Measurements from ENCODE around the gene C17orf100. TPM values are rescaled to one million over a fixed set of nuclear protein-coding genes. Genes with fewer than 3 reads are reported as not detected.

C17orf100 gene
- total RNA-seq, 1 donor from 2014 or later: 6.1 TPM

- no peaks in the 10 kb centered on the region for H3K9me3 Mint-ChIP-seq
- TF ChIP-seq CTCF (IDR thresholded peaks at IDR 0.05; ENCODE audit: unreplicated experiment): no peak
- no peak for DNase-seq (ENCODE audit: low spot score in 2 of 2, unreplicated experiment in 2 of 2)
- H3K4me3 Mint-ChIP-seq: no peak overlapping the region
- peaks cover 31% of the 10 kb centered on the region for H3K27me3 Mint-ChIP-seq (ENCODE audit: low read depth)
- no peaks in the 10 kb centered on the region for H3K36me3 Mint-ChIP-seq
- H3K27ac Mint-ChIP-seq: no peak overlapping the region
- H3K4me1 Mint-ChIP-seq: no peaks in the 10 kb centered on the region
These were observed 26.4 kb downstream of the C17orf100 start for GRCh38 chr17:6677946-6678345.

- Mint-ChIP-seq H3K27ac (no peak overlapping the region), H3K4me3 (no peak overlapping the region)
- no peak for DNase-seq (ENCODE audit: low spot score in 2 of 2, unreplicated experiment in 2 of 2)
These were observed 27.7 kb downstream of the C17orf100 start for GRCh38 chr17:6679241-6679640.

GRCh38 chr17:6681176-6681575, 29.6 kb downstream of the C17orf100 start:
- H3K4me3 Mint-ChIP-seq: no peak overlapping the region
- no peak for TF ChIP-seq CTCF (IDR thresholded peaks at IDR 0.05; ENCODE audit: unreplicated experiment)
- no peak overlapping the region for H3K27ac Mint-ChIP-seq
- DNase-seq (ENCODE audit: low spot score in 2 of 2, unreplicated experiment in 2 of 2): no peak
- H3K9me3 Mint-ChIP-seq: no peaks in the 10 kb centered on the region
- no peaks in the 10 kb centered on the region for H3K36me3 Mint-ChIP-seq
- peaks cover 48% of the 10 kb centered on the region for H3K27me3 Mint-ChIP-seq (ENCODE audit: low read depth)
- H3K4me1 Mint-ChIP-seq: no peaks in the 10 kb centered on the region

More at GRCh38 chr17:6679241-6679640, 27.7 kb downstream of the C17orf100 start:
- no peaks in the 10 kb centered on the region for H3K9me3 Mint-ChIP-seq
- no peak for TF ChIP-seq CTCF (IDR thresholded peaks at IDR 0.05; ENCODE audit: unreplicated experiment)
- no peaks in the 10 kb centered on the region for H3K36me3 Mint-ChIP-seq
- peaks cover 34% of the 10 kb centered on the region for H3K27me3 Mint-ChIP-seq (ENCODE audit: low read depth)
- H3K4me1 Mint-ChIP-seq: no peaks in the 10 kb centered on the region

GRCh38 chr17:6681671-6682070, 30.1 kb downstream of the C17orf100 start:
- Mint-ChIP-seq H3K27me3 (ENCODE audit: low read depth) (peaks cover 50% of the 10 kb centered on the region), H3K4me1 (no peaks in the 10 kb centered on the region), H3K27ac (no peak overlapping the region), H3K36me3 (no peaks in the 10 kb centered on the region), H3K9me3 (no peaks in the 10 kb centered on the region), H3K4me3 (no peak overlapping the region)
- TF ChIP-seq CTCF (IDR thresholded peaks at IDR 0.05; ENCODE audit: unreplicated experiment): no peak
- DNase-seq (ENCODE audit: low spot score in 2 of 2, unreplicated experiment in 2 of 2): no peak

- Mint-ChIP-seq H3K9me3 (no peaks in the 10 kb centered on the region), H3K27ac (no peak overlapping the region), H3K36me3 (no peaks in the 10 kb centered on the region), H3K4me3 (no peak overlapping the region), H3K27me3 (ENCODE audit: low read depth) (peaks cover 57% of the 10 kb centered on the region), H3K4me1 (no peaks in the 10 kb centered on the region)
- TF ChIP-seq CTCF (IDR thresholded peaks at IDR 0.05; ENCODE audit: unreplicated experiment): no peak
- DNase-seq (ENCODE audit: low spot score in 2 of 2, unreplicated experiment in 2 of 2): no peak
These were observed 30.8 kb downstream of the C17orf100 start for GRCh38 chr17:6682339-6682738.

GRCh38 chr17:6683081-6683684, 31.6 kb downstream of the C17orf100 start:
- no peaks in the 10 kb centered on the region for H3K9me3 Mint-ChIP-seq
- no peak for TF ChIP-seq CTCF (IDR thresholded peaks at IDR 0.05; ENCODE audit: unreplicated experiment)
- no peak for DNase-seq (ENCODE audit: low spot score in 2 of 2, unreplicated experiment in 2 of 2)

More at GRCh38 chr17:6683081-6683684, 31.6 kb downstream of the C17orf100 start:
- Mint-ChIP-seq H3K4me3 (no peak overlapping the region), H3K27ac (no peak overlapping the region), H3K36me3 (no peaks in the 10 kb centered on the region), H3K27me3 (ENCODE audit: low read depth) (peaks cover 53% of the 10 kb centered on the region), H3K4me1 (no peaks in the 10 kb centered on the region)
